ENCODE results near the gene RFNG.

The RFNG gene

GRCh38 chr17:82036634-82037091, 14.9 kb downstream of the RFNG start:
- H3K27ac ChIP-seq = no peak overlapping the region
- no peak for DNase-seq (ENCODE audit: low read depth, low spot score)
- H3K9me3 ChIP-seq (ENCODE audit: low read depth, low read length) = no peaks in the 10 kb centered on the region
- no peaks in the 10 kb centered on the region for H3K36me3 ChIP-seq (ENCODE audit: insufficient read depth, low read length)
- peak overlapping the region; percentile 95 for H3K4me3 ChIP-seq
- TF ChIP-seq POLR2AphosphoS5 (IDR thresholded peaks at IDR 0.05; ENCODE audit: borderline replicate concordance, low read depth, low read length) (no peak), FOXP2 (optimal IDR thresholded peaks at IDR 0.05; ENCODE audit: control extremely low read depth, extremely low read length, insufficient read depth) (no peak), EZH2 (IDR thresholded peaks at IDR 0.05) (no peak)
- peak overlapping the region; percentile 91 for H3K9ac ChIP-seq (ENCODE audit: insufficient read length)

DNA sequence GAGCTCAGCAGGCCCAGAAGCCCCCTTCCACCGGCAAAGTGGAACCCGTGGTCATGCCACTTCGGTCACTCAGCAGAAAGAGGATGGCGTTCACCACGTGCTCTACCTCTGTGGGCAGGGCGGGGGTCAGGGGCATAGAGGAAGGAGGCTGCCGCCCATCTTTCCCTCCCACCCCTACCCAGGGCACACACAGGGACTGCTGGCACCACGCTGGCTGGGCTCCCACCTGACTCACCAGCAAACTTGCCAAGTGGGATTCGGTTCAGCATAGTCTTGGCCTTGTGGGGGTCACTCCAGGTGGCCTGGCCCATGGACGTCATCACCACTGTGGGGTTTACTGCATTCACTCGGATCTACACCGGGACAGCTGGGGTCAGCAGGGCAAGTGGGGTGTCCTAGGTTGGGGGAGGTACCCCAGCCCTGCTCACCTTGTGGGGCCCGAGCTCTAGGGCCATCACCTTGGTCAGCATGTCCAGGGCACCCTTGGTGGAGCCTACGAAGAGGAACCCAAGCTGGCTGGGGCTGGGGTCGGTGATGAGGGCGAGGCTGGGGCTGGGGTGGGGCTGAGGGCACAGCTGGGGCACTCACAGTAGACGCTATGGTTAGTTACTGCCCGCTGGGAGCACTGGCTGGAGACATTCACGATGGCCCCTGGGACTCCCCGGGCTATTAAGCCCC, 15.5 kb downstream of the RFNG start:
- Histone ChIP-seq H3K27ac (no peak overlapping the region), H3K9me3 (ENCODE audit: low read depth, low read length) (no peaks in the 10 kb centered on the region), H3K9ac (ENCODE audit: insufficient read length) (peak overlapping the region; percentile 91), H3K36me3 (ENCODE audit: insufficient read depth, low read length) (no peaks in the 10 kb centered on the region), H3K4me3 (peak overlapping the region; percentile 95)
- TF ChIP-seq EZH2 (IDR thresholded peaks at IDR 0.05) (no peak), POLR2AphosphoS5 (IDR thresholded peaks at IDR 0.05; ENCODE audit: borderline replicate concordance, low read depth, low read length) (no peak), FOXP2 (optimal IDR thresholded peaks at IDR 0.05; ENCODE audit: control extremely low read depth, extremely low read length, insufficient read depth) (no peak)
- DNase-seq (ENCODE audit: low read depth, low spot score) = no peak

DNA sequence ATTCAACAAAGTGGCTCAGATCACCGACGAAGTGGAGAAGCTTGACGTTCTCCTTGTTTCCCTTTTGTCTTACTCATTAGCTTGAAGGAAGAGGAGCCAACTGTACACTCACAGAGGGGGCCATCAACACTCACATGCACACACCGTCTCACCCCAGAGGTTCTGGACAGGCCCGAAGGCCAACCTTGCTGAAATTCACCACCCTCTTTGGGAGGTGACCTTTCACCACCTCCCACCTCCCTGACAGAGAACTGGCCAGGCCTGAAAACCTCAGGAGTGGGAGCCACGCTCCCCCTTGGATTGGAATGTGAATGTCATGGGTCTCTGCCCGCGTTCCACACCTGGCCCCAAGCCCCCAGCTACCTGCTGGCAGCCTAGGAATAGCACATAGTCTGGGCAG, 16.1 kb downstream of the RFNG start:
- no peak for DNase-seq (ENCODE audit: low read depth, low spot score)
- no peak overlapping the region for H3K9ac ChIP-seq (ENCODE audit: insufficient read length)
- no peaks in the 10 kb centered on the region for H3K36me3 ChIP-seq (ENCODE audit: insufficient read depth, low read length)
- TF ChIP-seq POLR2AphosphoS5 (IDR thresholded peaks at IDR 0.05; ENCODE audit: borderline replicate concordance, low read depth, low read length) (no peak), FOXP2 (optimal IDR thresholded peaks at IDR 0.05; ENCODE audit: control extremely low read depth, extremely low read length, insufficient read depth) (no peak), EZH2 (IDR thresholded peaks at IDR 0.05) (no peak)
- H3K27ac ChIP-seq = peak overlapping the region; percentile 34; the same call in 1 of the 2 replicates
- no peaks in the 10 kb centered on the region for H3K9me3 ChIP-seq (ENCODE audit: low read depth, low read length)
- no peak overlapping the region for H3K4me3 ChIP-seq

GRCh38 chr17:82034371-82035011, 17.1 kb downstream of the RFNG start:
- H3K9me3 ChIP-seq (ENCODE audit: low read depth, low read length) = no peaks in the 10 kb centered on the region
- no peak for DNase-seq (ENCODE audit: low read depth, low spot score)
- no peak overlapping the region for H3K9ac ChIP-seq (ENCODE audit: insufficient read length)
- H3K27ac ChIP-seq = peak overlapping the region; percentile 34; the same call in 1 of the 2 replicates
- no peak overlapping the region for H3K4me3 ChIP-seq
- H3K36me3 ChIP-seq (ENCODE audit: insufficient read depth, low read length) = no peaks in the 10 kb centered on the region
- TF ChIP-seq FOXP2 (optimal IDR thresholded peaks at IDR 0.05; ENCODE audit: control extremely low read depth, extremely low read length, insufficient read depth) (no peak), EZH2 (IDR thresholded peaks at IDR 0.05) (no peak), POLR2AphosphoS5 (IDR thresholded peaks at IDR 0.05; ENCODE audit: borderline replicate concordance, low read depth, low read length) (no peak)

- Histone ChIP-seq H3K9ac (ENCODE audit: insufficient read length) (no peak overlapping the region), H3K9me3 (ENCODE audit: low read depth, low read length) (no peaks in the 10 kb centered on the region), H3K27ac (no peak overlapping the region), H3K4me3 (no peak overlapping the region), H3K36me3 (ENCODE audit: insufficient read depth, low read length) (no peaks in the 10 kb centered on the region)
- no peak for TF ChIP-seq POLR2AphosphoS5 (IDR thresholded peaks at IDR 0.05; ENCODE audit: borderline replicate concordance, low read depth, low read length)
- no peak for TF ChIP-seq FOXP2 (optimal IDR thresholded peaks at IDR 0.05; ENCODE audit: control extremely low read depth, extremely low read length, insufficient read depth)
- no peak for TF ChIP-seq EZH2 (IDR thresholded peaks at IDR 0.05)
- no peak for DNase-seq (ENCODE audit: low read depth, low spot score)
These were observed 18.1 kb downstream of the RFNG start for GRCh38 chr17:82033359-82034085.

- Histone ChIP-seq H3K27ac (no peak overlapping the region), H3K36me3 (ENCODE audit: insufficient read depth, low read length) (no peaks in the 10 kb centered on the region), H3K4me3 (peak overlapping the region; percentile 80), H3K9ac (ENCODE audit: insufficient read length) (peak overlapping the region; percentile 76), H3K9me3 (ENCODE audit: low read depth, low read length) (no peaks in the 10 kb centered on the region)
- no peak for DNase-seq (ENCODE audit: low read depth, low spot score)
- no peak; the same call in 1 of the 2 replicates for TF ChIP-seq POLR2AphosphoS5 (IDR thresholded peaks at IDR 0.05; ENCODE audit: borderline replicate concordance, low read depth, low read length)
These were observed 19.6 kb downstream of the RFNG start for GRCh38 chr17:82031885-82032627.

GRCh38 chr17:82031303-82031884, 20.2 kb downstream of the RFNG start, which contains the start of gene RAC3:
Gene RAC3 (plus strand): TSS chr17:82031678. CDS start chr17:82031762, 84 bp downstream.
- Histone ChIP-seq H3K4me3 (peak within 1 kb of the TSS; percentile 90), H3K9ac (ENCODE audit: insufficient read length) (peak within 1 kb of the TSS; percentile 76), H3K9me3 (ENCODE audit: low read depth, low read length) (no peaks in the 10 kb centered on the region), H3K36me3 (ENCODE audit: insufficient read depth, low read length) (no peaks in the 10 kb centered on the region), H3K27ac (no peak within 1 kb of the TSS)
- DNase-seq (ENCODE audit: low read depth, low spot score) = no peak
- TF ChIP-seq FOXP2 (optimal IDR thresholded peaks at IDR 0.05; ENCODE audit: control extremely low read depth, extremely low read length, insufficient read depth) = no peak
- no peak for TF ChIP-seq EZH2 (IDR thresholded peaks at IDR 0.05)
- TF ChIP-seq POLR2AphosphoS5 (IDR thresholded peaks at IDR 0.05; ENCODE audit: borderline replicate concordance, low read depth, low read length) = no peak

Data from SK-N-MC (cell line).